ENCODE results near the gene NTSR1.

NTSR1 gene

DNA sequence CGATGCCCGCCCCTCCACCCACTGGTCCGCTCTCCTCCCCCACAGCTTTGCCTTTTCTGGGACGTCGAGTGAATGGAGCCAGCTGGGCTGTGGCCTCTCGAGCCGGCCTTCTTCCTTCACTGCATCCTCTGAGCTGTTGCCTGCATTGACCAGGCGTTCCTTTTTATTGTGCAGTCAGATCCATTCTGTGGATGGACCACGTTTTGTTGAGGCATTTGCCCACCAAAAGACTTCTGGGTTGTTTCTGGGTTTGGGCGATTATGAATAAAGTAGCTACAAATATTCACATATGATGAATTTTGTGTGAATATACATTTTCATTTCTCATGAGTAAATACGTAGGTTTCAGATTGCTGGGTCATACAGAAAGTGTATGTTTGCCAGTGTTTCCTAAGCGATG is 9.9 kb downstream of the NTSR1 start:
- no peak overlapping the region for H3K27ac ChIP-seq (ENCODE audit: low read depth, low read length)
- H3K36me3 ChIP-seq (ENCODE audit: control insufficient read depth, low read length) = no peaks in the 10 kb centered on the region
- TF ChIP-seq EZH2phosphoT487 (IDR thresholded peaks at IDR 0.05; ENCODE audit: borderline replicate concordance, low read length) = no peak
- TF ChIP-seq, protein P1, sequence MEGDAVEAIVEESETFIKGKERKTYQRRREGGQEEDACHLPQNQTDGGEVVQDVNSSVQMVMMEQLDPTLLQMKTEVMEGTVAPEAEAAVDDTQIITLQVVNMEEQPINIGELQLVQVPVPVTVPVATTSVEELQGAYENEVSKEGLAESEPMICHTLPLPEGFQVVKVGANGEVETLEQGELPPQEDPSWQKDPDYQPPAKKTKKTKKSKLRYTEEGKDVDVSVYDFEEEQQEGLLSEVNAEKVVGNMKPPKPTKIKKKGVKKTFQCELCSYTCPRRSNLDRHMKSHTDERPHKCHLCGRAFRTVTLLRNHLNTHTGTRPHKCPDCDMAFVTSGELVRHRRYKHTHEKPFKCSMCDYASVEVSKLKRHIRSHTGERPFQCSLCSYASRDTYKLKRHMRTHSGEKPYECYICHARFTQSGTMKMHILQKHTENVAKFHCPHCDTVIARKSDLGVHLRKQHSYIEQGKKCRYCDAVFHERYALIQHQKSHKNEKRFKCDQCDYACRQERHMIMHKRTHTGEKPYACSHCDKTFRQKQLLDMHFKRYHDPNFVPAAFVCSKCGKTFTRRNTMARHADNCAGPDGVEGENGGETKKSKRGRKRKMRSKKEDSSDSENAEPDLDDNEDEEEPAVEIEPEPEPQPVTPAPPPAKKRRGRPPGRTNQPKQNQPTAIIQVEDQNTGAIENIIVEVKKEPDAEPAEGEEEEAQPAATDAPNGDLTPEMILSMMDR (IDR thresholded peaks at IDR 0.05; ENCODE audit: low read depth, low read length, poor library complexity, severe bottlenecking) = no peak
- H4K20me1 ChIP-seq (ENCODE audit: control insufficient read depth, insufficient read depth, low read depth, low read length) = no peaks in the 10 kb centered on the region
- H3K9me2 ChIP-seq (replicated peaks; ENCODE audit: control insufficient read depth, low read length) = no peaks in the 10 kb centered on the region
- H3K79me2 ChIP-seq (ENCODE audit: control insufficient read depth, low read length) = no peaks in the 10 kb centered on the region
- H3K4me2 ChIP-seq (ENCODE audit: low read length) = no peak overlapping the region
- H3K4me3 ChIP-seq (ENCODE audit: low read length) = no peak overlapping the region
- H3K9me3 ChIP-seq (ENCODE audit: control insufficient read depth, insufficient read depth, low read length) = no peaks in the 10 kb centered on the region
- no peaks in the 10 kb centered on the region for H3K4me1 ChIP-seq (ENCODE audit: control insufficient read depth, low read length)
- H3F3A ChIP-seq (ENCODE audit: control insufficient read depth, insufficient read depth) = no peaks in the 10 kb centered on the region
- peaks cover 20% of the 10 kb centered on the region; the same call in 1 of the 2 replicates for H3K27me3 ChIP-seq (ENCODE audit: control insufficient read depth, low read length)

DNA sequence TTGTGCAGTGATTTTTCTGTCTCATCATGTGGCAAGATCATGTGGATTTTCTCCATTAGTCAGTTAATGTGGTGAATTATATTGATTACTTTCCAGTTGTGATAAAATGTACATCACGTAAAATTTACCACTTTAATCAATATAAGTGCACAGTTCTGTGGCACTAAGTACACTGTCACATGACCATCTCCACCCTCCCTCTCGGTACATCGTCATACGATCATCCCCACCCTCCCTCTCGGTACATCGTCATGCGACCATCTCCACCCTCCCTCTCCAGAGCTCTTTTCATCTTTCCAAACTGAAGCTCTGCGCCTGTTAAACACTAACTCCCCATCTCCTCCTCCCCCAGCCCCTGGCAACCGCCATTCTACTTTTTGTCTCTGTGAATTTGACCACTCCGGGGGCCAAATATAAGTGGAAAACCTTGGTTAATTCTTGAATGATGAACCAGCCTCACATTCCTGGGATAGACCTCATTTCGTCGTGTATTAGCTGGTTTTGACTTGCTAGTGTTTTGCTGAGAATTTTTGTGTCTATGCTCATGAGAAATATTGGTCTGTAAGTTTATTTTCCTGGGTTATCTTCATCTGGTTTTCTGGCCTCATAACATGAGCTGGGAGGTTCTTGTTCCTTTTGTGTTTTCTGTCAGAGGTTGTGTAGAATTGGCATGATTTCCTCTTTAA is 10.8 kb downstream of the NTSR1 start:
- H3K4me2 ChIP-seq (ENCODE audit: low read length) = no peak overlapping the region
- H3K27ac ChIP-seq (ENCODE audit: low read depth, low read length) = no peak overlapping the region
- H3F3A ChIP-seq (ENCODE audit: control insufficient read depth, insufficient read depth) = no peaks in the 10 kb centered on the region
- H3K9me3 ChIP-seq (ENCODE audit: control insufficient read depth, insufficient read depth, low read length) = no peaks in the 10 kb centered on the region
- H3K9me2 ChIP-seq (replicated peaks; ENCODE audit: control insufficient read depth, low read length) = no peaks in the 10 kb centered on the region
- no peaks in the 10 kb centered on the region for H3K4me1 ChIP-seq (ENCODE audit: control insufficient read depth, low read length)
- no peak overlapping the region for H3K4me3 ChIP-seq (ENCODE audit: low read length)
- no peaks in the 10 kb centered on the region for H4K20me1 ChIP-seq (ENCODE audit: control insufficient read depth, insufficient read depth, low read depth, low read length)
- H3K27me3 ChIP-seq (ENCODE audit: control insufficient read depth, low read length) = peaks cover 24% of the 10 kb centered on the region; the same call in 1 of the 2 replicates
- TF ChIP-seq EZH2phosphoT487 (IDR thresholded peaks at IDR 0.05; ENCODE audit: borderline replicate concordance, low read length) = no peak
- TF ChIP-seq, protein P1 (IDR thresholded peaks at IDR 0.05; ENCODE audit: low read depth, low read length, poor library complexity, severe bottlenecking) = no peak
- H3K36me3 ChIP-seq (ENCODE audit: control insufficient read depth, low read length) = no peaks in the 10 kb centered on the region
- H3K79me2 ChIP-seq (ENCODE audit: control insufficient read depth, low read length) = no peaks in the 10 kb centered on the region

DNA sequence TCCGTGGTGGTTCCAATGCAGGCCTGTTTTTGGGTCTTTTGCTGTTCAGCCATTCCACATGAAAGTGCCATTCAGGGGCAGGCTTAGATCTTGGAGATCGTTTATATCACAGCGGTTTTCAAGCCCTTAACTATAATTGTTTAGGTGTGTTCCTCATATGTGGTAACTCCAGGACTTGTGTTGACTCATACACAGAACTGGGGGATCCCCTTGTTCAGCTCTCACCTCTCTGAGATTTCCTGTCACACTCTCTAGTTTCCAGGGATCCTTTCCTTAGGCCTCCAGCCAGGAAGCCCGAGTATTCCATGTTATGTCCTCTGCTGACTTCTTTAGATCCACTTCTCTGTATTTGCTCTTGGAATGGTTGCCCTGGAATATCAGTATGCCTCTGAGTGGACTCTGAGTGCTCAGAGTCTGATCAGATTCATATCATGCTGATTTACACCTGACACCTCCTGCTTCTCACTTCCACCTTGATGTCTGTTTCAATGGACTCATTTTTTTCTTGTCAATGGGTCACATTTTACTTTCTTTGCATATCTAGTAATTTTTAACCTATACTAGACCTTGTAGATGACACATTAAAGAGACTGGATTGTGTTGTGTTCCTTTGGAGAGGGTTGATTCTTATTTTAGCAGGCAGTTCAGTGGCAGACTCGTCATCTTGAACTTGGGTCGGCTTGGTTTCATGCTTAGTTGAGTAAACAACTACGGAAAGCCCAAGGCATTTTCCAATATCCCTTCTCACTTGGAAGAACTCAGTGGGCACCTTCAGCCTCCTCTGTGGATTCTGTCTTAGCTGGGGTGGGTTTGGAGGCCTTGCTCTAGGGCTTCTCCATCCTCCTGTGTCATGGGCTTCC is 13.1 kb downstream of the NTSR1 start:
- no peaks in the 10 kb centered on the region for H4K20me1 ChIP-seq (ENCODE audit: control insufficient read depth, insufficient read depth, low read depth, low read length)
- H3K36me3 ChIP-seq (ENCODE audit: control insufficient read depth, low read length) = no peaks in the 10 kb centered on the region
- H3K9me3 ChIP-seq (ENCODE audit: control insufficient read depth, insufficient read depth, low read length) = no peaks in the 10 kb centered on the region
- H3K4me3 ChIP-seq (ENCODE audit: low read length) = no peak overlapping the region
- TF ChIP-seq EZH2phosphoT487 (IDR thresholded peaks at IDR 0.05; ENCODE audit: borderline replicate concordance, low read length) = no peak
- TF ChIP-seq, protein P1 (IDR thresholded peaks at IDR 0.05; ENCODE audit: low read depth, low read length, poor library complexity, severe bottlenecking) = no peak
- H3K79me2 ChIP-seq (ENCODE audit: control insufficient read depth, low read length) = no peaks in the 10 kb centered on the region
- H3K27me3 ChIP-seq (ENCODE audit: control insufficient read depth, low read length) = peaks cover 26% of the 10 kb centered on the region; the same call in 1 of the 2 replicates
- no peaks in the 10 kb centered on the region for H3K4me1 ChIP-seq (ENCODE audit: control insufficient read depth, low read length)
- H3K4me2 ChIP-seq (ENCODE audit: low read length) = no peak overlapping the region
- no peaks in the 10 kb centered on the region for H3F3A ChIP-seq (ENCODE audit: control insufficient read depth, insufficient read depth)
- no peak overlapping the region for H3K27ac ChIP-seq (ENCODE audit: low read depth, low read length)
- H3K9me2 ChIP-seq (replicated peaks; ENCODE audit: control insufficient read depth, low read length) = no peaks in the 10 kb centered on the region

All from DOHH2 (cell line).